ENCODE data around the gene ZNF146. TPM values are rescaled to one million over a fixed set of nuclear protein-coding genes. Genes with fewer than 3 reads are reported as not detected.

The ZNF146 gene
- total and polyA plus RNA-seq, 2 experiments from 2014 or later: 143 to 249 TPM

- no peaks in the 10 kb centered on the region for H3K79me2 ChIP-seq (replicated peaks; ENCODE audit: insufficient read depth)
- H3K4me1 Mint-ChIP-seq: peaks cover 8% of the 10 kb centered on the region; the same call in 2 of the 3 replicates
- H3K4me3 Mint-ChIP-seq: no peak overlapping the region
- H2AFZ ChIP-seq: no peak overlapping the region
- 0 out of 3 replicates have a peak, but pooled peaks cover under 1% of the 10 kb centered on the region for H3K9me3 Mint-ChIP-seq
- no peaks in the 10 kb centered on the region for H3K27me3 ChIP-seq (ENCODE audit: insufficient read depth)
- H3F3A ChIP-seq (replicated peaks; ENCODE audit: low read depth): no peaks in the 10 kb centered on the region
- no peaks in the 10 kb centered on the region for H4K20me1 ChIP-seq (replicated peaks; ENCODE audit: insufficient read depth)
- no peak overlapping the region for H3K4me2 ChIP-seq
- H3K36me3 Mint-ChIP-seq (ENCODE audit: low read depth): no peaks in the 10 kb centered on the region
- no peak for TF ChIP-seq JUNB (IDR thresholded peaks at IDR 0.05; ENCODE audit: unreplicated experiment)
- TF ChIP-seq STAT1 (IDR thresholded peaks at IDR 0.05; ENCODE audit: unreplicated experiment): no peak
- TF ChIP-seq EZH2 (IDR thresholded peaks at IDR 0.05; ENCODE audit: low read depth, unreplicated experiment): no peak
- no peak for TF ChIP-seq EZH2phosphoT487 (IDR thresholded peaks at IDR 0.05; ENCODE audit: unreplicated experiment)
- TF ChIP-seq CREB1 (CRISPR knock-in tag; IDR thresholded peaks at IDR 0.05; ENCODE audit: low read depth): 0 out of 2 replicates have a peak, but pooled peaks have one; percentile 16
- no peaks in the 10 kb centered on the region for H3K4me1 ChIP-seq (ENCODE audit: insufficient read depth)
- no peak overlapping the region for H3K4me3 ChIP-seq
- H3K27ac ChIP-seq (ENCODE audit: low read depth): peak overlapping the region; percentile 68; the same call in 1 of the 2 replicates
- DNase-seq (ENCODE audit: low spot score): peak; percentile 84
- H3K27ac Mint-ChIP-seq: peak overlapping the region; percentile 40; the same call in 1 of the 2 replicates
- H3K9me2 ChIP-seq (ENCODE audit: insufficient read depth): no peaks in the 10 kb centered on the region
- H3K27me3 Mint-ChIP-seq (ENCODE audit: insufficient read depth, low read depth, poor library complexity): peaks cover 2% of the 10 kb centered on the region
- peak; percentile 79 for ATAC-seq
- H3K36me3 ChIP-seq (ENCODE audit: insufficient read depth): no peaks in the 10 kb centered on the region
Observed at GRCh38 chr19:36182612-36183244, 32.2 kb upstream of the ZNF146 start.

- Mint-ChIP-seq H3K4me1 (peaks cover 8% of the 10 kb centered on the region; the same call in 2 of the 3 replicates), H3K4me3 (no peak overlapping the region)
- DNase-seq (ENCODE audit: low spot score): peak; percentile 58
- TF ChIP-seq EZH2 (IDR thresholded peaks at IDR 0.05; ENCODE audit: low read depth, unreplicated experiment) (no peak), STAT1 (IDR thresholded peaks at IDR 0.05; ENCODE audit: unreplicated experiment) (no peak), JUNB (IDR thresholded peaks at IDR 0.05; ENCODE audit: unreplicated experiment) (no peak), EZH2phosphoT487 (IDR thresholded peaks at IDR 0.05; ENCODE audit: unreplicated experiment) (no peak), CTCF (conservative IDR thresholded peaks at IDR 0.05; ENCODE audit: low read depth in 2 of 2) (no peak), ZNF114 (CRISPR knock-in tag; IDR thresholded peaks at IDR 0.05) (no peak), NANOG (IDR thresholded peaks at IDR 0.05; ENCODE audit: borderline replicate concordance) (no peak), POLR2AphosphoS5 (IDR thresholded peaks at IDR 0.05; ENCODE audit: low read depth) (no peak), ZNF331 (CRISPR knock-in tag; IDR thresholded peaks at IDR 0.05; ENCODE audit: low read depth) (no peak), ETS1 (IDR thresholded peaks at IDR 0.05) (no peak), CREB1 (CRISPR knock-in tag; IDR thresholded peaks at IDR 0.05; ENCODE audit: low read depth) (no peak), REST (IDR thresholded peaks at IDR 0.05; ENCODE audit: unreplicated experiment) (no peak)
Observed at GRCh38 chr19:36183245-36183628, 31.7 kb upstream of the ZNF146 start.

More at GRCh38 chr19:36183245-36183628, 31.7 kb upstream of the ZNF146 start:
- H3K27me3 Mint-ChIP-seq (ENCODE audit: insufficient read depth, low read depth, poor library complexity): peaks cover 2% of the 10 kb centered on the region
- Histone ChIP-seq H3K27me3 (ENCODE audit: insufficient read depth) (no peaks in the 10 kb centered on the region), H3K79me2 (replicated peaks; ENCODE audit: insufficient read depth) (no peaks in the 10 kb centered on the region), H3F3A (replicated peaks; ENCODE audit: low read depth) (no peaks in the 10 kb centered on the region), H3K36me3 (ENCODE audit: insufficient read depth) (no peaks in the 10 kb centered on the region), H4K20me1 (replicated peaks; ENCODE audit: insufficient read depth) (no peaks in the 10 kb centered on the region), H3K4me3 (no peak overlapping the region), H3K4me1 (ENCODE audit: insufficient read depth) (no peaks in the 10 kb centered on the region), H2AFZ (no peak overlapping the region), H3K4me2 (no peak overlapping the region), H3K9me2 (ENCODE audit: insufficient read depth) (no peaks in the 10 kb centered on the region), H3K27ac (ENCODE audit: low read depth) (peak overlapping the region; percentile 51)
- ATAC-seq: no peak; the same call in 1 of the 3 replicates
- no peaks in the 10 kb centered on the region for H3K36me3 Mint-ChIP-seq (ENCODE audit: low read depth)
- no peak overlapping the region for H3K27ac Mint-ChIP-seq
- H3K9me3 Mint-ChIP-seq: no peaks in the 10 kb centered on the region

Measured in GM23338 (cell line).